HepG2 (cell line): ENCODE results near the gene DNAH8. TPM values are rescaled to one million over a fixed set of nuclear protein-coding genes. Genes with fewer than 3 reads are reported as not detected.

Experiments
- ATAC-seq: fragments of 200-7000 bp; cut with Tn5 transposase; 3 replicates; pipeline ENCODE4 v1.9.1; 2020; ENCODE audit warnings: mild to moderate bottlenecking, moderate library complexity
- BruUV-seq: library from RNA; stranded (reverse); fragments of 400-500 nt; replicated peaks from 2 replicates; lab custom pipeline; 2021; lab: Mats Ljungman, UMichigan
- CTCF ChIA-PET: fragments of 300-600 bp; formaldehyde crosslinking; extraction: SDS; loops from one replicate; lab custom pipeline; 2021; ENCODE audit warnings: low total read pairs, inconsistent platforms, low intra/inter-chr PET ratio; lab: Yijun Ruan, JAX
- POLR2A ChIA-PET: fragments of 350-600 bp; sonication (Branson Sonifier 250); formaldehyde crosslinking; loops from one replicate; lab custom pipeline; 2020; ENCODE audit warnings: antibody characterized with exemption, inconsistent platforms; lab: Yijun Ruan, JAX
- DNase-seq: peaks from one replicate; pipeline ENCODE4 v3.0.0-alpha.2; 2015; ENCODE audit warnings: low spot score
- FAIRE-seq: peaks from 3 replicates; lab custom pipeline; 2011; peaks lifted over from hg19 to GRCh38; lab: Jason Lieb, UNC
- H2AFZ ChIP-seq: one replicate; pipeline ENCODE4 v1.6.1; 2011; ENCODE audit warnings: low read length, inconsistent platforms
- H3K27ac ChIP-seq: fragments of 300-600 bp; 3 replicates; pipeline ENCODE4 v1.8.0; 2011; ENCODE audit warnings: mixed run types, mild to moderate bottlenecking, mixed read lengths, low read length, inconsistent platforms; ENCODE audit not compliant: insufficient read depth; ENCODE audit errors: extremely low read length
- H3K27me3 ChIP-seq, 2 experiments: fragments of 200-600 bp in 1 of 2; 2 replicates in 1 of 2; 3 replicates in 1 of 2; pipeline versions ENCODE4 v1.6.0 to v1.8.0; 2011; ENCODE audit warnings: low read length in 2 of 2, mild to moderate bottlenecking in 2 of 2, moderate library complexity in 2 of 2, inconsistent platforms in 1 of 2; ENCODE audit not compliant: insufficient read depth in 2 of 2, control insufficient read depth in 1 of 2
- H3K36me3 ChIP-seq, 2 experiments: fragments of 200-600 bp in 1 of 2; replicated peaks in 1 of 2; 2 replicates in 1 of 2; 3 replicates in 1 of 2; pipeline versions ENCODE4 v1.5.1 to v1.8.0; 2011; ENCODE audit warnings: low read length in 2 of 2, inconsistent platforms in 1 of 2; ENCODE audit not compliant: insufficient read depth in 2 of 2, control insufficient read depth in 1 of 2
- H3K4me1 ChIP-seq: 2 replicates; pipeline ENCODE4 v1.5.1; 2012; ENCODE audit warnings: low read length, inconsistent platforms; ENCODE audit not compliant: insufficient read depth
- H3K4me2 ChIP-seq: 2 replicates; pipeline ENCODE4 v1.6.0; 2011; ENCODE audit warnings: low read depth, low read length, inconsistent platforms
- H3K4me3 ChIP-seq, 3 experiments: fragments of 200-600 bp in 1 of 3; sonication (generic), shearing (Covaris generic) in 1 of 3; replicated peaks in 1 of 3; 2 replicates each; pipeline ENCODE4 v1.5.1; 2011 to 2016; ENCODE audit warnings: low read length in 3 of 3, inconsistent platforms in 2 of 3, low read depth in 2 of 3, mild to moderate bottlenecking in 2 of 3, control low read depth in 1 of 3, mixed read lengths in 1 of 3; ENCODE audit not compliant: insufficient read depth in 1 of 3
- H3K79me2 ChIP-seq: one replicate; pipeline ENCODE4 v1.6.1; 2011; ENCODE audit warnings: low read length, inconsistent platforms; ENCODE audit not compliant: insufficient read depth
- H3K9ac ChIP-seq: 2 replicates; pipeline ENCODE4 v1.6.0; 2011; ENCODE audit warnings: mild to moderate bottlenecking, low read depth, low read length, inconsistent platforms; ENCODE audit not compliant: insufficient read depth
- H3K9me3 ChIP-seq: 2 replicates; pipeline ENCODE4 v1.5.1; 2012; ENCODE audit warnings: mild to moderate bottlenecking, low read length
- H4K20me1 ChIP-seq: 2 replicates; pipeline ENCODE4 v1.6.0; 2011; ENCODE audit warnings: inconsistent platforms, mild to moderate bottlenecking, low read length, moderate library complexity; ENCODE audit not compliant: insufficient read depth
- ATF7 ChIP-seq, 2 experiments: fragments of 450-650 bp in 1 of 2; sonication (generic) in 1 of 2; formaldehyde crosslinking in 1 of 2; IDR thresholded peaks; 2 replicates each; pipeline versions ENCODE4 v1.4.0 to v1.6.1; 2016 to 2020; ENCODE audit warnings: antibody characterized with exemption in 1 of 2, mild to moderate bottlenecking in 1 of 2, missing genetic modification reagents in 1 of 2
- DRAP1 ChIP-seq: IDR thresholded peaks from 2 replicates; pipeline ENCODE4 v1.6.1; 2016; ENCODE audit warnings: missing genetic modification reagents, missing compliant biosample characterization
- HMGXB4 ChIP-seq, 2 experiments: sonication (generic) in 1 of 2; formaldehyde crosslinking in 1 of 2; IDR thresholded peaks; 2 replicates each; pipeline versions ENCODE4 v1.4.0 to v1.6.1; 2018 to 2020; ENCODE audit warnings: missing genetic modification reagents in 2 of 2, borderline replicate concordance in 1 of 2, low read depth in 1 of 2, mild to moderate bottlenecking in 1 of 2, missing biosample characterization in 1 of 2
- KLF15 ChIP-seq: sonication (generic); formaldehyde crosslinking; IDR thresholded peaks from 2 replicates; pipeline ENCODE4 v1.8.1; 2023; ENCODE audit warnings: borderline replicate concordance, mild to moderate bottlenecking, inconsistent platforms, missing genetic modification reagents, mixed read lengths
- MIXL1 ChIP-seq: IDR thresholded peaks from 2 replicates; pipeline ENCODE4 v1.6.1; 2016
- RORA ChIP-seq: sonication (generic); formaldehyde crosslinking; IDR thresholded peaks from 2 replicates; pipeline ENCODE4 v1.5.0; 2020; ENCODE audit warnings: mild to moderate bottlenecking, missing genetic modification reagents, moderate library complexity
- SMC3 ChIP-seq: IDR thresholded peaks from 2 replicates; pipeline ENCODE4 v1.6.1; 2011; ENCODE audit warnings: low read length, improper control_type of control experiment
- STAG1 ChIP-seq: sonication (generic); formaldehyde crosslinking; IDR thresholded peaks from 2 replicates; pipeline ENCODE4 v1.4.0; 2020; ENCODE audit warnings: missing genetic modification reagents
- TEAD2 ChIP-seq: sonication (generic); formaldehyde crosslinking; IDR thresholded peaks from 2 replicates; pipeline ENCODE4 v1.9.0; 2021; ENCODE audit warnings: missing genetic modification reagents
- TGIF2 ChIP-seq: IDR thresholded peaks from 2 replicates; pipeline ENCODE4 v1.6.1; 2016; ENCODE audit warnings: control low read depth, missing compliant biosample characterization
- XRCC5 ChIP-seq: fragments of 200-400 bp; formaldehyde crosslinking; optimal IDR thresholded peaks from 2 replicates; pipeline ENCODE3; 2017; ENCODE audit warnings: mild to moderate bottlenecking, low read length
- ZBTB7A ChIP-seq: sonication (generic); formaldehyde crosslinking; IDR thresholded peaks from 2 replicates; pipeline ENCODE4 v1.8.0; 2022; ENCODE audit warnings: mild to moderate bottlenecking, missing genetic modification reagents
- ZNF121 ChIP-seq: sonication (generic); formaldehyde crosslinking; IDR thresholded peaks from 2 replicates; pipeline ENCODE4 v1.5.0; 2020; ENCODE audit warnings: mild to moderate bottlenecking, missing genetic modification reagents
- ZNF30 ChIP-seq: sonication (generic); formaldehyde crosslinking; IDR thresholded peaks from 2 replicates; pipeline ENCODE4 v1.5.0; 2020; ENCODE audit warnings: mild to moderate bottlenecking, missing genetic modification reagents
- ZNF333 ChIP-seq: sonication (generic); formaldehyde crosslinking; IDR thresholded peaks from 2 replicates; pipeline ENCODE4 v1.4.0; 2020; ENCODE audit warnings: mild to moderate bottlenecking, missing genetic modification reagents, borderline replicate concordance
- ZNF33A ChIP-seq: sonication (generic); formaldehyde crosslinking; IDR thresholded peaks from 2 replicates; pipeline ENCODE4 v1.5.1; 2020; ENCODE audit warnings: missing genetic modification reagents, mild to moderate bottlenecking, moderate library complexity, borderline replicate concordance
- ZNF432 ChIP-seq: sonication (generic); formaldehyde crosslinking; IDR thresholded peaks from 2 replicates; pipeline ENCODE4 v1.5.0; 2020; ENCODE audit warnings: missing genetic modification reagents, mild to moderate bottlenecking, borderline replicate concordance
- ZNF484 ChIP-seq: sonication (generic); formaldehyde crosslinking; IDR thresholded peaks from 2 replicates; pipeline ENCODE4 v1.5.1; 2020; ENCODE audit warnings: mild to moderate bottlenecking, low read depth, missing genetic modification reagents, borderline replicate concordance
- ZNF513 ChIP-seq: sonication (generic); formaldehyde crosslinking; conservative IDR thresholded peaks from 2 replicates; pipeline ENCODE4 v1.5.0; 2020; ENCODE audit warnings: missing genetic modification reagents
- ZNF589 ChIP-seq: sonication (generic); formaldehyde crosslinking; conservative IDR thresholded peaks from 2 replicates; pipeline ENCODE4 v1.8.0; 2022; ENCODE audit warnings: mild to moderate bottlenecking, moderate library complexity, missing genetic modification reagents
- WGBS: methylation state at CpG from one replicate; pipeline ENCODE4 v1.1.6; 2017; ENCODE audit warnings: low lambda C conversion rate; 5-methylcytosine and 5-hydroxymethylcytosine counted together
- in situ Hi-C: cut with HindIII; loops from 2 replicates; pipeline ENCODE4 v1.10.0; 2017; ENCODE audit warnings: low pct_unique_long_range_greater_than_20kb; ENCODE audit not compliant: extremely low pct_ligation_motif_present
- intact Hi-C: fragments of 100-400 bp; cut with micrococcal nuclease; formaldehyde crosslinking; loops from one replicate; pipeline ENCODE4 v1.10.0; 2022; ENCODE audit not compliant: unreplicated experiment
- polyA plus RNA-seq, 8 experiments: library from polyadenylated mRNA; depleted of rRNA in 3 of 8; stranded (reverse) in 7 of 8; unstranded in 1 of 8; fragments of >200 nt; fragmentation: Illumina TruSeq in 4 of 8; extraction: Trizol in 4 of 8; gene quantifications; 2 replicates each; pipeline versions ENCODE4 v1.2.1 to v1.2.3, GENCODE V29; 2011 to 2016; ENCODE audit warnings: low read depth in 4 of 8, missing spikeins in 1 of 8, mixed read lengths in 1 of 8; ENCODE audit not compliant: insufficient read depth in 1 of 8
- total RNA-seq, 5 experiments: library from RNA; depleted of rRNA; stranded (reverse); fragments of >200 nt; fragmentation: Illumina TruSeq; extraction: Trizol; gene quantifications; 2 replicates each; pipeline ENCODE4 v1.2.3, GENCODE V29; 2016; ENCODE audit warnings: low read depth in 1 of 5

Gene DNAH8
- total and polyA plus RNA-seq, 2 of the 13 experiments (the other 11 are each of a cell fraction or from before 2014, with no cell fraction given), result not detected

- TF ChIP-seq ZNF484 (no peak), ZNF121 (CRISPR knock-in tag) (no peak), ZBTB7A (CRISPR knock-in tag) (no peak), ZNF33A (no peak), KLF15 (no peak), RORA (CRISPR knock-in tag) (no peak), ATF7 (IDR thresholded peaks at IDR 0.05) (no peak), ATF7 (CRISPR knock-in tag; IDR thresholded peaks at IDR 0.05) (no peak), ZNF30 (CRISPR knock-in tag) (no peak)
Observed at GRCh38 chr6:38867726-38868125, 152.6 kb downstream of the DNAH8 start (continued).

- Histone ChIP-seq H3K27me3 (no peaks in the 10 kb centered on the region), H3K9ac (no peak overlapping the region), H3K4me1 (no peaks in the 10 kb centered on the region), H3K9me3 (no peaks in the 10 kb centered on the region), H4K20me1 (no peaks in the 10 kb centered on the region), H2AFZ (no peak overlapping the region), H3K4me3 (no peak overlapping the region), H3K4me2 (no peak overlapping the region), H3K79me2 (no peaks in the 10 kb centered on the region), H3K27ac (no peak overlapping the region), H3K36me3 (no peaks in the 10 kb centered on the region)
- ChIA-PET POLR2A (no interaction called here), CTCF (interaction anchor here (1.3 to 3.4 kb wide), 4 partner anchors 61 to 439 kb away, joined by 6 to 22 read pairs (median 14); no protein-coding TSS in a partner anchor)
- peak; percentile 99 for FAIRE-seq
- peak; percentile 41 for DNase-seq
- no TSS peak for BruUV-seq
- peak; percentile 80 for ATAC-seq
- intact Hi-C loops, result loop anchor here (2.0 kb wide), 1 partner anchor 61 kb away; no protein-coding TSS in a partner anchor
- 25% methylated on average over 15 of the region's 15 CpGs for WGBS
- in situ Hi-C loops, result loop anchor here (5.0 to 10.0 kb wide), 3 partner anchors 60 to 440 kb away; partner anchors contain the start of gene KCNK17
- no peak for TF ChIP-seq ZNF589 (CRISPR knock-in tag)
- no peak for TF ChIP-seq ZNF333
- 0 out of 2 replicates have a peak, but pooled peaks have one; percentile 28 for TF ChIP-seq DRAP1 (CRISPR knock-in tag)
- TF ChIP-seq STAG1 (CRISPR knock-in tag), result peak; percentile 94
- no peak for TF ChIP-seq ZNF432
- TF ChIP-seq TGIF2 (CRISPR knock-in tag), result 0 out of 2 replicates have a peak, but pooled peaks have one; percentile 23
- no peak for TF ChIP-seq TEAD2 (CRISPR knock-in tag)
- TF ChIP-seq ZNF513 (CRISPR knock-in tag), result no peak
- TF ChIP-seq XRCC5, result peak; percentile 52
- peak in 1 of 2 experiments; percentile 35; a peak in 1 of 4 replicates for TF ChIP-seq HMGXB4 (CRISPR knock-in tag; IDR thresholded peaks at IDR 0.05; ENCODE audit: borderline replicate concordance in 1 of 2, low read depth in 1 of 2)
- TF ChIP-seq SMC3, result peak; percentile 81
- TF ChIP-seq MIXL1 (CRISPR knock-in tag), result 0 out of 2 replicates have a peak, but pooled peaks have one; percentile 30
Observed at GRCh38 chr6:38871741-38872568, 156.8 kb downstream of the DNAH8 start.
